Type B pancreatic cell (in vitro differentiated cells): ENCODE results near the gene EBF3. TPM values are rescaled to one million over a fixed set of nuclear protein-coding genes. Genes with fewer than 3 reads are reported as not detected.

ENCODE experiments used
- DNase-seq: peaks from one replicate; pipeline ENCODE4 v3.0.0; 2021; ENCODE audit warnings: mixed read lengths; ENCODE audit not compliant: unreplicated experiment; ENCODE audit errors: extremely low spot score
- H3K27ac Mint-ChIP-seq: 2 replicates; pipeline ENCODE4 v1.8.0; 2021; ENCODE audit warnings: mild to moderate bottlenecking, mixed read lengths
- H3K27me3 Mint-ChIP-seq: 2 replicates; pipeline ENCODE4 v1.8.0; 2021; ENCODE audit warnings: mixed read lengths
- H3K36me3 Mint-ChIP-seq: 2 replicates; pipeline ENCODE4 v1.8.0; 2021; ENCODE audit warnings: mixed read lengths
- H3K4me1 Mint-ChIP-seq: one replicate; pipeline ENCODE4 v1.8.0; 2021; ENCODE audit warnings: mixed read lengths; ENCODE audit not compliant: unreplicated experiment
- H3K4me3 Mint-ChIP-seq: 2 replicates; pipeline ENCODE4 v1.8.0; 2021; ENCODE audit warnings: mild to moderate bottlenecking, mixed read lengths
- H3K9me3 Mint-ChIP-seq: 2 replicates; pipeline ENCODE4 v1.8.0; 2021; ENCODE audit warnings: mixed read lengths
- CTCF ChIP-seq: fragments of 200-600 bp; sonication (generic); conservative IDR thresholded peaks from 2 replicates; pipeline ENCODE4 v1.5.0; 2021; ENCODE audit warnings: antibody characterized with exemption, mild to moderate bottlenecking
- total RNA-seq: library from RNA; stranded (reverse); gene quantifications from 2 replicates; pipeline ENCODE4 v1.2.1, GENCODE V29; 2021; ENCODE audit warnings: low replicate concordance

The EBF3 gene
- total RNA-seq, 1 donor from 2014 or later = 26.1 TPM

GRCh38 chr10:129860396-129860795, 103.7 kb downstream of the EBF3 start:
- H3K9me3 Mint-ChIP-seq = no peaks in the 10 kb centered on the region
- H3K4me1 Mint-ChIP-seq = peaks cover 22% of the 10 kb centered on the region
- H3K27me3 Mint-ChIP-seq = peaks cover 60% of the 10 kb centered on the region
- DNase-seq = no peak
- H3K36me3 Mint-ChIP-seq = no peaks in the 10 kb centered on the region
- no peak for TF ChIP-seq CTCF
- H3K27ac Mint-ChIP-seq = no peak overlapping the region
- no peak overlapping the region for H3K4me3 Mint-ChIP-seq

- H3K27me3 Mint-ChIP-seq = peaks cover 64% of the 10 kb centered on the region
- no peak overlapping the region for H3K4me3 Mint-ChIP-seq
These were observed 104.5 kb downstream of the EBF3 start for GRCh38 chr10:129859536-129859935.

GRCh38 chr10:129857242-129857960, 106.7 kb downstream of the EBF3 start:
- Mint-ChIP-seq H3K27me3 (peaks cover 75% of the 10 kb centered on the region), H3K4me3 (no peak overlapping the region), H3K9me3 (no peaks in the 10 kb centered on the region), H3K36me3 (no peaks in the 10 kb centered on the region), H3K27ac (no peak overlapping the region), H3K4me1 (peaks cover 33% of the 10 kb centered on the region)
- TF ChIP-seq CTCF = no peak
- no peak for DNase-seq

More at GRCh38 chr10:129859536-129859935, 104.5 kb downstream of the EBF3 start:
- Mint-ChIP-seq H3K27ac (no peak overlapping the region), H3K9me3 (no peaks in the 10 kb centered on the region), H3K36me3 (no peaks in the 10 kb centered on the region), H3K4me1 (peaks cover 23% of the 10 kb centered on the region)
- DNase-seq = no peak
- TF ChIP-seq CTCF = no peak

- Mint-ChIP-seq H3K27ac (no peak overlapping the region), H3K4me3 (no peak overlapping the region), H3K36me3 (no peaks in the 10 kb centered on the region), H3K9me3 (no peaks in the 10 kb centered on the region), H3K27me3 (peaks cover 75% of the 10 kb centered on the region), H3K4me1 (peaks cover 30% of the 10 kb centered on the region)
- no peak for DNase-seq
- TF ChIP-seq CTCF = no peak
These were observed 108.1 kb downstream of the EBF3 start for GRCh38 chr10:129855836-129856563.

- DNase-seq = no peak
- H3K27ac Mint-ChIP-seq = no peak overlapping the region
- H3K36me3 Mint-ChIP-seq = no peaks in the 10 kb centered on the region
- no peaks in the 10 kb centered on the region for H3K9me3 Mint-ChIP-seq
- H3K4me3 Mint-ChIP-seq = no peak overlapping the region
- peaks cover 75% of the 10 kb centered on the region for H3K27me3 Mint-ChIP-seq
- no peak for TF ChIP-seq CTCF
- H3K4me1 Mint-ChIP-seq = peaks cover 33% of the 10 kb centered on the region
These were observed 109.0 kb downstream of the EBF3 start for GRCh38 chr10:129854796-129855705.
